ENCODE data around the gene MIF4GD.

DNA sequence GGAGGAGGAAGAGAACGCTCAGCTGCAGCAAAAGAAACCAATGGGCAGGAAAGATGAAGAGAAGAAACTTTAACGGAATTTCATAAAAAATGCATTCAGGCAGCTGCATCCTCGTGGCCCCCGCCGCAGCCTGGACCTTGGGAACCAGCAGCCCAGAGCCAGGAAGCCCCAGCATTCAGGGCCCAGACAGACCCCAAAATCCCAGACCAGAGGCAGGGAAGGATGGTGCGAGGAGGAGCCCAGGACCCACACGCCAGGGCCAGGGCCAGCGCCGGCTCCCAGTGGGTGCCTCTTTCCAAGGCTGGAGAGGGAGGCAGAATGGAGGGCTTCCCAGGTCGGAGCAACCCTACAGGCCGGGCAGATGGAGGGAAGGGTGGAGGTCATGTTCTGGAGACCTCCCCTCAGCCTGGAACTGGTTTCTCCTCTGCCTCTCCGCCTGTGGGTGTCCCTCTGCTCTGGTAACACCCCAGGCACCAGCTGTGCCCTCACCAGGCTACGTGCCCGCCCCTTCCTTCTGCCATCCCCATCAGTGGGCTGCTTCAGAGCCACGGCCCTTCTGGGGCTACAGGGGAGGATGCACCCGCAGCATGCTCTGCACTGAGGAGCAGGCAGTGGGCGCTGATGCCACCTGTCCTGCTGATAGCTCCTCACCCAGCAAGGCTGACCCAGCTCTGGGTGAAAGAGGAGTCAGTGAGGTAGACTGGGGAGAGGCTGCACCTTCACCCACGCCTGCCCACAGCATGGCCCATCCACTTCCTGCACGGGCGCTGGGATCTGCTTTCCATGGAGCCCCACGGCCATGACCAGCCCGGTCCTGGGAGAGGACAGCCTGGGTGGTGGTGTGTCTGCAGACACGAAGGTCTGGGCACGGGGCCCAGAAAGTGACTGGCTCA is 1.2 kb upstream of the MIF4GD start:
- TF ChIP-seq POLR2A (IDR thresholded peaks at IDR 0.05; ENCODE audit: low read depth, low read length), result peak; percentile 66
- no peak for TF ChIP-seq TAF1 (IDR thresholded peaks at IDR 0.05; ENCODE audit: low read depth, low read length)
